CD4-positive, alpha-beta T cell treated with Interferon alpha-2 for 1 hour (primary cell): ENCODE data around the gene ERC1.
A peak's percentile ranks its signal among the peaks of the same experiment; 100 is the strongest.
"Not testable (repeated sequence)": the region's sequence is repeated elsewhere in the genome, so short reads cannot be mapped to it uniquely, and the experiment has no call there.

Source experiments
- DNase-seq, 2 donors: peaks; one replicate each; pipeline ENCODE4 v3.0.0-alpha.2; 2020 to 2022

The ERC1 gene

GRCh38 chr12:1132311-1132710 lies 141.3 kb downstream of the ERC1 start:
- DNase-seq, result no peak

GRCh38 chr12:1138691-1139090 lies 147.7 kb downstream of the ERC1 start:
- DNase-seq, result no peak

GRCh38 chr12:1146758-1147157 lies 155.7 kb downstream of the ERC1 start:
- not testable (repeated sequence) for DNase-seq

- no peak for DNase-seq
Measured at GRCh38 chr12:1147821-1148220, 156.8 kb downstream of the ERC1 start.

- DNase-seq, result no peak
Measured at GRCh38 chr12:1157046-1157445, 166.0 kb downstream of the ERC1 start.

GRCh38 chr12:1161197-1161596 lies 170.2 kb downstream of the ERC1 start:
- no peak for DNase-seq

- DNase-seq, result no peak
Measured at GRCh38 chr12:1162081-1162760, 171.2 kb downstream of the ERC1 start.

- DNase-seq, result no peak
Measured at GRCh38 chr12:1167784-1168183, 176.8 kb downstream of the ERC1 start.

GRCh38 chr12:1170411-1170810 lies 179.4 kb downstream of the ERC1 start:
- DNase-seq, result no peak

GRCh38 chr12:1171657-1172408 lies 180.8 kb downstream of the ERC1 start:
- no peak for DNase-seq

GRCh38 chr12:1173781-1174617 lies 183.0 kb downstream of the ERC1 start:
- DNase-seq, result peak in 1 of 2 donors; percentile 1

- no peak for DNase-seq
Measured at GRCh38 chr12:1174659-1175058, 183.6 kb downstream of the ERC1 start.

- no peak for DNase-seq
Measured at GRCh38 chr12:1176191-1176590, 185.2 kb downstream of the ERC1 start.

GRCh38 chr12:1179128-1179527 lies 188.1 kb downstream of the ERC1 start:
- no peak for DNase-seq

- no peak for DNase-seq
Measured at GRCh38 chr12:1182069-1182468, 191.0 kb downstream of the ERC1 start.

GRCh38 chr12:1184402-1184801 lies 193.4 kb downstream of the ERC1 start:
- no peak for DNase-seq

- no peak for DNase-seq
Measured at GRCh38 chr12:1185460-1186182, 194.6 kb downstream of the ERC1 start.

- DNase-seq, result no peak
Measured at GRCh38 chr12:1186298-1186697, 195.3 kb downstream of the ERC1 start.

GRCh38 chr12:1188016-1188415 lies 197.0 kb downstream of the ERC1 start:
- no peak for DNase-seq

- no peak for DNase-seq
Measured at GRCh38 chr12:1189163-1189562, 198.1 kb downstream of the ERC1 start.

- no peak for DNase-seq
Measured at GRCh38 chr12:1195513-1195912, 204.5 kb downstream of the ERC1 start.

GRCh38 chr12:1197264-1198018 lies 206.4 kb downstream of the ERC1 start:
- DNase-seq, result no peak
